ENCODE measurements around the gene RASA3.

DNA sequence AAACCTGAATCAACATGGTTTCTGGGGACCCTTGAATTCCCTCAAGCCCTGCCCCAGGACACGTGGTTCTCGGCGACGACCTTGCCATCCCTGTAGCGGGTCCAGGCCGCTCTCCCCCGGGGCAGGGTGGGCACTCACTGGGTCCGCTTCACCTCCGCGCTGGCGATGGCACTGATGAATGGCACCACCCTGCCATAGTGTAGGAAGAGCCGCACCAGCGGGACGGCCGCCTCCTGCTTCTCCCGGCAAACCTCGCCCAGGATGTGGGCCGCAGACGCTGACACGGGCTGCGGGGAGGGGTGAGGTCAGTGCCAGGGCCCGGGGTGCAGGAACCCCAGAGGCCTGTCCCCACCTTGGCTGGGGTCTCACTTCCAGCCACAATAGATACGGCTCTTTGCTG, 114.5 kb downstream of the RASA3 start:
- TF ChIP-seq TAF1 (IDR thresholded peaks at IDR 0.05; ENCODE audit: low read depth, low read length) (no peak), TBP (IDR thresholded peaks at IDR 0.05; ENCODE audit: low read depth, low read length) (no peak), POLR2AphosphoS5 (IDR thresholded peaks at IDR 0.05; ENCODE audit: low read depth, low read length) (no peak), BCL11A (IDR thresholded peaks at IDR 0.05; ENCODE audit: low read depth in 2 of 2, low read length in 2 of 2) (no peak), ZNF274 (IDR thresholded peaks at IDR 0.05; ENCODE audit: borderline replicate concordance, extremely low read depth, low read length) (no peak)
- TF ChIP-seq, protein P1, sequence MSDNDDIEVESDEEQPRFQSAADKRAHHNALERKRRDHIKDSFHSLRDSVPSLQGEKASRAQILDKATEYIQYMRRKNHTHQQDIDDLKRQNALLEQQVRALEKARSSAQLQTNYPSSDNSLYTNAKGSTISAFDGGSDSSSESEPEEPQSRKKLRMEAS (IDR thresholded peaks at IDR 0.05), result no peak
- TF ChIP-seq, protein P2, sequence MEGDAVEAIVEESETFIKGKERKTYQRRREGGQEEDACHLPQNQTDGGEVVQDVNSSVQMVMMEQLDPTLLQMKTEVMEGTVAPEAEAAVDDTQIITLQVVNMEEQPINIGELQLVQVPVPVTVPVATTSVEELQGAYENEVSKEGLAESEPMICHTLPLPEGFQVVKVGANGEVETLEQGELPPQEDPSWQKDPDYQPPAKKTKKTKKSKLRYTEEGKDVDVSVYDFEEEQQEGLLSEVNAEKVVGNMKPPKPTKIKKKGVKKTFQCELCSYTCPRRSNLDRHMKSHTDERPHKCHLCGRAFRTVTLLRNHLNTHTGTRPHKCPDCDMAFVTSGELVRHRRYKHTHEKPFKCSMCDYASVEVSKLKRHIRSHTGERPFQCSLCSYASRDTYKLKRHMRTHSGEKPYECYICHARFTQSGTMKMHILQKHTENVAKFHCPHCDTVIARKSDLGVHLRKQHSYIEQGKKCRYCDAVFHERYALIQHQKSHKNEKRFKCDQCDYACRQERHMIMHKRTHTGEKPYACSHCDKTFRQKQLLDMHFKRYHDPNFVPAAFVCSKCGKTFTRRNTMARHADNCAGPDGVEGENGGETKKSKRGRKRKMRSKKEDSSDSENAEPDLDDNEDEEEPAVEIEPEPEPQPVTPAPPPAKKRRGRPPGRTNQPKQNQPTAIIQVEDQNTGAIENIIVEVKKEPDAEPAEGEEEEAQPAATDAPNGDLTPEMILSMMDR (IDR thresholded peaks at IDR 0.05; ENCODE audit: control extremely low read depth in 1 of 3, insufficient read depth in 1 of 3, low read depth in 1 of 3, low read length in 3 of 3), result no peak
